ENCODE results near the gene E2F2.

The E2F2 gene

DNA sequence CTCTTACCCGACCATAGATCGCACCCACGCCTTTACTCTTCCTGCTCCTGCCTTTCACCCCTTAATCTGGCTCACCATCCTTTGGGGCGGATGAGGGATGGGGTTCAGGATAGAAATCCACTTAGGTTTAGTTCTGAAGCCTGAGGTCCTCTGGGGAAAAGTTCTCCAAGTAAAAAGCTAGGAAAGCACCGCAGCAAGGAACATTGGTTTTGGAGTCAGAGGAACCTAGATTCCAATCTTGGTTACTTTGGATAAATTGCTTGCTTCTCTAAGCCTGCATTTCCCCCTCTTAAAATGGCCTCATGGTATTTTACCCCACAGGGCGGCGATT lies 46.1 kb downstream of the E2F2 start:
- TF ChIP-seq SIN3A (IDR thresholded peaks at IDR 0.05; ENCODE audit: borderline replicate concordance, insufficient read depth, low read length) (no peak), TAF1 (IDR thresholded peaks at IDR 0.05; ENCODE audit: borderline replicate concordance, insufficient read depth, low read length) (no peak), POLR2AphosphoS5 (IDR thresholded peaks at IDR 0.05; ENCODE audit: low read depth, low read length) (no peak; the same call in 1 of the 2 replicates), FOXP2 (optimal IDR thresholded peaks at IDR 0.05; ENCODE audit: borderline replicate concordance, extremely low read depth, extremely low read length, insufficient read depth) (no peak)
- TF ChIP-seq, protein P1, sequence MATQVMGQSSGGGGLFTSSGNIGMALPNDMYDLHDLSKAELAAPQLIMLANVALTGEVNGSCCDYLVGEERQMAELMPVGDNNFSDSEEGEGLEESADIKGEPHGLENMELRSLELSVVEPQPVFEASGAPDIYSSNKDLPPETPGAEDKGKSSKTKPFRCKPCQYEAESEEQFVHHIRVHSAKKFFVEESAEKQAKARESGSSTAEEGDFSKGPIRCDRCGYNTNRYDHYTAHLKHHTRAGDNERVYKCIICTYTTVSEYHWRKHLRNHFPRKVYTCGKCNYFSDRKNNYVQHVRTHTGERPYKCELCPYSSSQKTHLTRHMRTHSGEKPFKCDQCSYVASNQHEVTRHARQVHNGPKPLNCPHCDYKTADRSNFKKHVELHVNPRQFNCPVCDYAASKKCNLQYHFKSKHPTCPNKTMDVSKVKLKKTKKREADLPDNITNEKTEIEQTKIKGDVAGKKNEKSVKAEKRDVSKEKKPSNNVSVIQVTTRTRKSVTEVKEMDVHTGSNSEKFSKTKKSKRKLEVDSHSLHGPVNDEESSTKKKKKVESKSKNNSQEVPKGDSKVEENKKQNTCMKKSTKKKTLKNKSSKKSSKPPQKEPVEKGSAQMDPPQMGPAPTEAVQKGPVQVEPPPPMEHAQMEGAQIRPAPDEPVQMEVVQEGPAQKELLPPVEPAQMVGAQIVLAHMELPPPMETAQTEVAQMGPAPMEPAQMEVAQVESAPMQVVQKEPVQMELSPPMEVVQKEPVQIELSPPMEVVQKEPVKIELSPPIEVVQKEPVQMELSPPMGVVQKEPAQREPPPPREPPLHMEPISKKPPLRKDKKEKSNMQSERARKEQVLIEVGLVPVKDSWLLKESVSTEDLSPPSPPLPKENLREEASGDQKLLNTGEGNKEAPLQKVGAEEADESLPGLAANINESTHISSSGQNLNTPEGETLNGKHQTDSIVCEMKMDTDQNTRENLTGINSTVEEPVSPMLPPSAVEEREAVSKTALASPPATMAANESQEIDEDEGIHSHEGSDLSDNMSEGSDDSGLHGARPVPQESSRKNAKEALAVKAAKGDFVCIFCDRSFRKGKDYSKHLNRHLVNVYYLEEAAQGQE (IDR thresholded peaks at IDR 0.05; ENCODE audit: insufficient read depth in 1 of 2, low read depth in 2 of 2, low read length in 2 of 2): no peak

DNA sequence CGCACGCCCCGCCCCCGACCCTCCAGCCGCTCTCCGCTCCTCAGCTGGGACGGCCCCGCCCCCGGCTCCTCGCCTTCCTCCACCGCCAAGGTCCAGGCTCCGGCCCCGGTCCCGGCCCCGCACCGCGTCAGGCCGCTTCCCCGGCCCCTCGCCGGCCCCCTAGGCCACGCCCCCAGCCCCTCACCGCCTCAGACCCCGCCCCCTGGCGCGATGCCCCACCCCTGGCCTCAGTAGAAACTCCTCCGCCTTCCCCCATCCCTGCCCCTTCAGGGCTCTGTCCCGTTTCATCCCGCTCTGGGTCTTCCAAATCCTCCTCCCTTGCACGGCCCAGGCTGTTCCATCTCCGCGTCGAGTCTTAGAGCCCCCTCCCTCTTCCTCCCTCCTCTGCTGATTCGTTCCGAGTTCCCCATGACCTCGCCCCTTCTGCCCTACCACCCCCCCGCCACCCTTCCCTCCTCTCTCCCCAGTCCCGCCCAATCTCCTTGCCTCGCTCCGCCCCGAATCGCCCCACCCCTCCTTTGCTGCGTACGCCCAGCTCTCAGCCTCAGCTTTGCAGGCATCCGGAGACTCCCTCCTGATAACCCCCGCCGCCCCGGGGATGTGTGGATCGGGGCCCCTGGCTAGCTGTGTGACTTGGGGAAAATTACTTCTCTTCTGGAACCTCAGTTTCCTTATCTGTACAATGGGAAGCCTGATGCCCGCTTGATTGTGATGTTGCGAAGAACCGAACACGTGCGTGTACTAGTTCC lies 46.6 kb downstream of the E2F2 start:
- TF ChIP-seq SIN3A (IDR thresholded peaks at IDR 0.05; ENCODE audit: borderline replicate concordance, insufficient read depth, low read length) (no peak), TAF1 (IDR thresholded peaks at IDR 0.05; ENCODE audit: borderline replicate concordance, insufficient read depth, low read length) (peak; percentile 13; the same call in 1 of the 2 replicates), FOXP2 (optimal IDR thresholded peaks at IDR 0.05; ENCODE audit: borderline replicate concordance, extremely low read depth, extremely low read length, insufficient read depth) (no peak), POLR2AphosphoS5 (IDR thresholded peaks at IDR 0.05; ENCODE audit: low read depth, low read length) (peak; percentile 86)
- TF ChIP-seq, protein P1 (IDR thresholded peaks at IDR 0.05; ENCODE audit: insufficient read depth in 1 of 2, low read depth in 2 of 2, low read length in 2 of 2): no peak

DNA sequence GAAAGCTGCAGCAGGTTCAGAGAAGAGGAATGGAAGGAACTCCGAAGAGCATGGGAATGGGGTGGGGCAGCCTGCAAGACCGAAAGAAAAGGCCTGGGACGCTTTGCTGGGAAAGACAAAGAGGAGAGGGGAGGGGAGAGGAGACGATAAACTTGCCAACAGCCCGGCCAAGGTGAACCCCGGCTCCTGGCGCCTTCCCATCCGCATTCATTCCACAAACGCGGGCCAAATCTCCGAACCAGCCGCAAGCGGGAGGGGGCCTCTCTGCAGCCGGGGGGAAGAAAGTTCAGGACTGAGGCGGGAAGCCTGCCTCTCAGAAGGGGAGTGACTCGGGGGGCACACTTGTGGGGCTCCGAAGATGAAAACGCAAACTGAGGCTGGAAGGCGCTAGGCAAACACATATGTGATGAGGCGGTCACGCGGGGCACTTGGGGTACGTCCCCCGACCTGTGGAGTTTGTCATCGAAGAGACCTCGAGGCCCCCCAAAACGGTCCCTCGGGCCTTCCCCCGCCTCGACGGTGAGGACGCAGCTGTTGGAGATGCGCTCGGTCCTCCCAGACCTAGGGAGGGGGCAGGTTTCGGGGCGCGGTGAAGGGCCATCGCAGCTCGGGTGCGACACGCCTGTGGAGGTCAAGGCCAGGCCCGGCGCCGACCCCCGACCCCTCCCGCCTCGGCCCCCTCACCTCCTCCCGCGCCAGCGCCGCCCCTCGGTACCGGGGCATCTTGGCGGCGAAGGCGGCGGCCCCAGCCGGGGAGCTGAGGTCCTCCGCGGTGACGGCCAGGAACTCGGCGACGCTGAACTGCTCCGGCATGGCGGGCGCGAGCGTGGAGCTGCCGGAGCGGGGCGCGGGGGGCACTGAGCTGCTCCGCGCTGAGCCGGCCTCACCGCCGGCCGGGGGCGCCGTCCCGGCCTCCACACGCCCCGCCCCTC lies 47.4 kb downstream of the E2F2 start, which contains the start of gene ASAP3:
TSS of gene ASAP3 (minus strand) at position 859 of the 932 bp plus-strand sequence. CDS start at position 813, 46 bp downstream.
- TF ChIP-seq FOXP2 (optimal IDR thresholded peaks at IDR 0.05; ENCODE audit: borderline replicate concordance, extremely low read depth, extremely low read length, insufficient read depth): peak; percentile 46
- TF ChIP-seq SIN3A (IDR thresholded peaks at IDR 0.05; ENCODE audit: borderline replicate concordance, insufficient read depth, low read length): no peak
- peak; percentile 49; the same call in 1 of the 2 replicates for TF ChIP-seq POLR2AphosphoS5 (IDR thresholded peaks at IDR 0.05; ENCODE audit: low read depth, low read length)

DNA sequence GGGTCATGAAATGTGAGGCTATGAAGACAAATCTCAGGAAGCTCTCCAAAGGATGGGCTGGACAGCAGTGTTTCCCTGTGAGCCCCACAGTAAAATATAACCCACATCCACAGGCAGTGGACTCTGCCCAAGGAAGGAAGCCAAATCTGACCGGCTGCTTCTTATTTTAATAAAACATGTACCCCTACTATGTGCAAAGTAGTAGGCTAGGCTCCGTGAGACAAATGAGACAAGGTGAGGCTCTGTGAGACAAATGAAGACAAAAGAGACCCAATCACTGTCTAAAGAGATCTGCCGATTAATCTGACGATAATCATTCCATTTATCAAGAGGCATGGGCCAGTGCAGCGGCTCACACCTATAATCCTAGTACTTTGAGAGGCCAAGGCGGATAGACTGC lies 49.1 kb downstream of the E2F2 start:
- no peak for TF ChIP-seq SIN3A (IDR thresholded peaks at IDR 0.05; ENCODE audit: borderline replicate concordance, insufficient read depth, low read length)
- no peak for TF ChIP-seq FOXP2 (optimal IDR thresholded peaks at IDR 0.05; ENCODE audit: borderline replicate concordance, extremely low read depth, extremely low read length, insufficient read depth)
- TF ChIP-seq TAF1 (IDR thresholded peaks at IDR 0.05; ENCODE audit: borderline replicate concordance, insufficient read depth, low read length): no peak
- TF ChIP-seq, protein P1 (IDR thresholded peaks at IDR 0.05; ENCODE audit: insufficient read depth in 1 of 2, low read depth in 2 of 2, low read length in 2 of 2): no peak; a peak in 1 of 4 replicates
- no peak for TF ChIP-seq POLR2AphosphoS5 (IDR thresholded peaks at IDR 0.05; ENCODE audit: low read depth, low read length)

DNA sequence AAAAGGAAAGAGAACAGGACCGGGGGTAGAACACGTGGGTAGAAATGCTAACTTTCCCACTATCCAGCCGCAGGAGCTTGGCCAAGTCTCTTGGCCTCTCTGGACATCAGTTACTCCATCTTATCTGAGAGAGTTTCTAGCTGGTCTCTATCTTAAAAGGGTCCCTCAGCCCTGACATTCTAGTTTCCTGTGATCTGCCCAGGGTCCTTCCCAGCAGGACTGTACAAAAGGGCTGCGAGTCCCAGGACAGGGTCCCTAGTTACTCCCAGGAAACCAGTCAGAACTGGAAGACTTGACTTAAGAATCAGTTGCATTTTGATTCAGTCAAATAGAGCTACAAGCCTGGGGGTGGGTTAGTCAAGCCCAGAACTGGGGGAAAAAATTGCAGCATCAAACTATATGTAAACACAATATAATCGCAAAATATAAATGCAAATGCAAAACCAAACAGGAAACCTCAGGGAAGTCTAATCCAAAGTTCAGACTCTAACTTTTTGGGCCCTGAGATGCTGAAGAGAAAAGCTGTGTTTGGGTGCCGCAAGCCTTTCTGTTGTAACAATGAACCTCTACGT lies 49.9 kb downstream of the E2F2 start:
- TF ChIP-seq POLR2AphosphoS5 (IDR thresholded peaks at IDR 0.05; ENCODE audit: low read depth, low read length): no peak
- TF ChIP-seq TAF1 (IDR thresholded peaks at IDR 0.05; ENCODE audit: borderline replicate concordance, insufficient read depth, low read length): no peak
- no peak for TF ChIP-seq SIN3A (IDR thresholded peaks at IDR 0.05; ENCODE audit: borderline replicate concordance, insufficient read depth, low read length)
- TF ChIP-seq FOXP2 (optimal IDR thresholded peaks at IDR 0.05; ENCODE audit: borderline replicate concordance, extremely low read depth, extremely low read length, insufficient read depth): no peak
- TF ChIP-seq, protein P1 (IDR thresholded peaks at IDR 0.05; ENCODE audit: insufficient read depth in 1 of 2, low read depth in 2 of 2, low read length in 2 of 2): no peak
